ENCODE data around the gene COBL.

COBL gene

DNA sequence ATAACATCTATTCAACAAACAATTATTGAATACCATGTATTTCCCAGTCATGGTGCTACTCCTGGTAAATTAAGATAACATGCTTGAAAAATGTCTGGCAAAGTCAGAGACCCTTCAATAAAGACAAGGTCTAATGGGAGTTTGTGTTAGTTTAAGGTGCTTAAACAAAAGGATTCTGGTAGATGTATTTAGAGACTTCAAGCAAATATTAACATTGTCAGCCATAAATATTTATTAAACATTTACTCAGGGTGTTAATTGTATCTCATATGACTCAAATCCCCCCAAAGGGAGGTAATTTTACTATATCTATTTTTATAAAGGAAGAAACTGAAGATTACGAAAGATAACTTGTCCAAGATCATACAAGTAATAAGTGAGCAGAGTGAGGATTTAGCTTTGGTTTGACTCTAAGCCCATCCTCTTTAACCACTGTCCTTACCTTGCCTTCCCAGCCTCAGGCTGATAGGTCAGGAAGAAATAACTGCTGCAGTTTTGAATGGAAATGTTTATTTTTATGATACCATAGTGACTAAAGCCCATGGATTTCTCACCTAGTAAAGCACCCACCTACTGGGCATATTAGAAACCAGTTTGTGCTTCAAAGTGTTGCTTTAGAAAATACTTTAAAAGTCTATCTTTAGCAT lies 215.4 kb downstream of the COBL start:
- DNase-seq (ENCODE audit: insufficient read length, low spot score): no peak
- FAIRE-seq: no peak

GRCh38 chr7:51090411-51090810 lies 226.2 kb downstream of the COBL start:
- no peak for FAIRE-seq
- no peak for DNase-seq (ENCODE audit: insufficient read length, low spot score)

DNA sequence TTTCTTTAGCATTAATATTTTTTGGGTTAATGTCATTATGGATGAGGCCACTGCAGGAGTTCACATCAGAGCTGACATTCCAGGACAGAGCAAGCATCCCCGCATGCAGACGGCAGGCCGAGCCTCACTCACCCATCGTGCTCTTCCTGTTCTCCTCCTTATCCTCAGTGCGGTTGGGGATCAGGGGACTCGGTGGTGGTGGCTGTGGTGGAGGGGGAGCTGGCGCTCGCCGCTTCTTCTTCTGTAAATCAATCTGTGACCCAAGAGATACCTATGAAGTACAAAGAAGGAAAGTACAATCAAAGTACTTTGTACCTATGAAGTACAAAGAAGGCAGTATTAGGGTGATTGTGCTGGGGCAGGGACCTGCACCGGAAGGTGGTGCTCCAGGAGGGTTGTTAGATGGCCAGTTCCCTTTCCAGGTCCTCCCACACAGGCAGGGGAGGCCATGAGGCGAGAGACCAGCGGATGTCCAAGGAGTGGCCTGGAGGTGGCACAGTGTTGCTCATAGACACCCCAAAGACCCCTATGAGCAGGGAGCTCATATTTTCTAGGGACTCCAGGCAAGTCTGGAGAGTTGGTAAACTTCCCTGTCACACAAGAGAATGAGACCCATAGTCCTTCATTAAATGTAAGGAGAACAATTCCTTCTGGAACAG lies 231.4 kb downstream of the COBL start:
- no peak for FAIRE-seq
- no peak for DNase-seq (ENCODE audit: insufficient read length, low spot score)

DNA sequence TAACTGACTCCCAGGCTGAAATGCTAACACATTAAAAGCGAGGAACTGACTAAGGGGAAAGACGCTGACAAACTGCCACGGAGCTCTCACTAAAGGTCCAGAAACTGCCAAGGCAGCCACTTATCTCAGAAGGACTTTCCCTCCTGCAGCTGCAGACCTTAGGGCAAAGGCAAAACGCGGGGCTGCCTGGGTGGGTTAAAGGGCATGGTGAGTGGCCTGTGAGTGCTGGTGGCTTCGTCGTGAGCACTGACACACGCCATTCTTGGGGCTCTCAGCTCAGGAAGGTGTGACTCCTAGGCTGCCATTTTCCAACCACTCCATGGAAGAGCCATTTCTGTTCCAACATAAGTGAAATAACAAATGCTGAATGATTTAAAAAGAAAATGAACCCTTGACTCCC lies 232.5 kb downstream of the COBL start:
- DNase-seq (ENCODE audit: insufficient read length, low spot score) (no peak), FAIRE-seq (no peak)

DNA sequence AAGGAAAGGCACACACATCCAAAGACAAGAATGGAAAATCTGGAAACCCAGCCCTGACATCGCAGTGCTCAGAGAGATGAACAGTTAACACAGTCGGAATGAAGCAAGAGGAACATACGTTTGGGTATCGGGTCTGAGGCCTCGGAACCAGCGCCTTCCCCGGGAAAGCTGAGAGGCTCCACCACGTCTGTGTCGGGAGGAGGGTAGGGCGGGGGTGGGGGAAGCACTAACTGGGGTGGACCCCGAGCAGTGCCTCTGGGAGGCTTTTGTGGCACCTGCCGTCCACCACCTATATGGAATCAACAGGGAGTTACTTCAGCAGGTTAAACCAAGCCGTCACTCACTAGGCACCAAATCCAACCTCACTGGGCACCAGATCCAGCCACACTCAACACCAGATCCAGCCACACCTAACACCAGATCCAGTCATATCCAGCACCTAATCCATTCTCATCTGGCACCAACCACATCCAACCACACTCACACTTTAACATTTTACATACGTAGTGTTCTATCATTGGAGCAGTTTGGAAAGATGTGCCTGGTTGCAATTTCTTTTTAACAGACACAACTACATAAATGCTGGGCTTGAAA lies 233.6 kb downstream of the COBL start:
- no peak for DNase-seq (ENCODE audit: insufficient read length, low spot score)

DNA sequence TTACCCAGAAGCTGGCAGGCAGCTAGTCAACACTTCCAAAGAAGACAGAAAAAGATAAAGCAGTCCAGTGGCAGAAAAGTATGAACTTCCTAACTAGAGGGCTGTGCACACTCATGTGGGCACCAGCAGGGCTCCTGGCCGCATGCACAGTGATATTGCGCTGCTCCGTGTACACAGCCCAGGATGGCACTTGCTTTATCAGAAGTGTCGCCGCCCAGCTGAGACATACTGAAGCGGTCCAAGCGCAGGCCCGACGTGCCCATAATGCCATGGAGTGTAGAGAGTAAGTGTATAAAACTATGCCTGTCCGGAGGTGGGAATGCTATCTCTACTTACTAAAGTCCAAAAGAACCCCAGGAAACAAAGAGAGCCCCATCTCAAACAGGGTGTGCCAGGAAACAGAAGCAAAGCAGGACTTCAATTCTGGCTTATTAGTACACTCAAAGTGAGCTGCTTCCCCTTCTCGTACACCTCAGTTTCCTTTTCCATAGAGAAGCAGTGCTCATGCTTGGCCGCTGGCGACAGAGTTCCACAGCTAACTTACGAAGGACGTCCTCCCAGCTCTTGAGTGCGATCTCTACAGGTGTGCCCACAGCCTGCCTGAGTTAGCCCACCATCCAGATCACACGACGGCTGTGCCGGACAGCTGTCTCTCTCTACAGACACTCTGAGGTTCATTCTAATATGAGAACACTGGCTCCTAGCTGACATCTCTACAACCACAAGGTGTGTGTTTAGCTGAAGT lies 234.3 kb downstream of the COBL start:
- DNase-seq (ENCODE audit: insufficient read length, low spot score): no peak
- no peak for FAIRE-seq

More for the DNA sequence above, 233.6 kb downstream of the COBL start:
- no peak for FAIRE-seq

GRCh38 chr7:51081270-51081890 lies 235.2 kb downstream of the COBL start:
- no peak for DNase-seq (ENCODE audit: insufficient read length, low spot score)
- no peak for FAIRE-seq

DNA sequence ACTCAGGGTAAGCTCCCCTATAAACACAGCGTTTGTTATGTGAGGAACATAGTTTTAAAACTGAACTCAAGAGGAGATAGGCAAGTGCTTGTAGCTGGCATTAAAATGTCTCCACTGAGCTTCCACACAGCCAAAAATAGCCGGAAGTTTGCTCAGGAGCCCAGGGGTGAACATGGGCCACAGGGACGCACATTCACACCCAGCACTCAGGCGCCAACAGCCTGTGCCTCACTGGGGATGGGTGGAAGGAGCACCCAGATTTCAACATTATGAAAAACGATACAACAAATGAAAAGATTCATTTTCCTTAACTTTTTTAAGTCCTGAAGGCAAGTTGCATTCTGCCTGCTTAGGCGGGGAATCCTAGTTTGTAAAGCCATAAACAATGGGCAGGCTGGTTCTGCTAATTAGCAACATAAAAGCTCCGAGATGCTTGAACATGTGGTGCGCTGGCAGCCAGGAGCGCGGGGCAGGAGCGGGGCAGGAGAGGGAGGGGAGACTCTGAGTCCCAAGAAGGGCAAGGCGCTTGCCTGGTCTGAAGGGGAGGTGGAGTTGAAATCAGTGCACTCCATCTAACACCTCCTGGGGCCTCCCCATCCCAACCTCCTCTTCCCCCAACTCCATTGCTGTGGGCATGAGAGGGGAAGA lies 235.9 kb downstream of the COBL start:
- no peak for FAIRE-seq
- no peak for DNase-seq (ENCODE audit: insufficient read length, low spot score)

GRCh38 chr7:51080216-51080615 lies 236.4 kb downstream of the COBL start:
- DNase-seq (ENCODE audit: insufficient read length, low spot score) (no peak), FAIRE-seq (no peak)

DNA sequence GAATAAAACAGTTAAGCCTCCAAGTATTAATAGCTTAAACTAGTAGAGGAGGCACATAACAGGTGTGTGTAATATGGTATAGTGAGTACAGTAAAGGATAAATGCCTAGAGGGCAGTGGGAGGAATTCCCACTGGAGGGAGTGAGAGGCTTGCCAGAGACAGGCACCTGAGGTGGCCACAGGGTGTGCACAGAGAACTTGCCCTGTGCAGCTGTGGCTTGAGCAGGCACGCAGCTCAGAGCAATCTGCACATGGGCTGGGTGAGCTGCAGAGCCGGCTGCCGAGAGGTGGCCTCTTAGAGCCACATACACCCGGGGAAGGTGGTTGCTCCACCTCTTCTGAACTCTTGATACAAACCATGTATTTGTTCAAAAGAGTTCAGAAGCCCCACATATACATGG lies 237.1 kb downstream of the COBL start:
- DNase-seq (ENCODE audit: insufficient read length, low spot score) (no peak), FAIRE-seq (no peak)

GRCh38 chr7:51078653-51079052 lies 238.0 kb downstream of the COBL start:
- DNase-seq (ENCODE audit: insufficient read length, low spot score) (no peak), FAIRE-seq (no peak)

DNA sequence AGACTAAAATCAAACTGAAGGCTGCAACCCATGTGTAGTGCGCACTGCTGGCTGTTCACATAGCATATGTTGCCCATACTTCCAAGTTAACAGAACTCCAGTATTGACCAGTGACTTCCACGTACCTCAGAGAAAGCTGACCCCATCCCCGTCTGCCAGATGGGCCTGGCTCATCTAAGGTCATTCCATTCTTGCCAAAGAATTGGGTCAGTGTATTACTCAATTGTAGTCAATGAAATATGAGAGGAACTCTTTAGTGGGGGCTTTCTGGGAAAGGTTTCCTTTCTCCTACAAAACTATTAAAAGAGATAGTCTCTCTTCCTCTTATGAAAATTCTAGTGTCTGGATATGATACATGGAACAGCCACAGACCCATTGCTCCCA lies 238.6 kb downstream of the COBL start:
- no peak for FAIRE-seq
- DNase-seq (ENCODE audit: insufficient read length, low spot score): no peak

DNA sequence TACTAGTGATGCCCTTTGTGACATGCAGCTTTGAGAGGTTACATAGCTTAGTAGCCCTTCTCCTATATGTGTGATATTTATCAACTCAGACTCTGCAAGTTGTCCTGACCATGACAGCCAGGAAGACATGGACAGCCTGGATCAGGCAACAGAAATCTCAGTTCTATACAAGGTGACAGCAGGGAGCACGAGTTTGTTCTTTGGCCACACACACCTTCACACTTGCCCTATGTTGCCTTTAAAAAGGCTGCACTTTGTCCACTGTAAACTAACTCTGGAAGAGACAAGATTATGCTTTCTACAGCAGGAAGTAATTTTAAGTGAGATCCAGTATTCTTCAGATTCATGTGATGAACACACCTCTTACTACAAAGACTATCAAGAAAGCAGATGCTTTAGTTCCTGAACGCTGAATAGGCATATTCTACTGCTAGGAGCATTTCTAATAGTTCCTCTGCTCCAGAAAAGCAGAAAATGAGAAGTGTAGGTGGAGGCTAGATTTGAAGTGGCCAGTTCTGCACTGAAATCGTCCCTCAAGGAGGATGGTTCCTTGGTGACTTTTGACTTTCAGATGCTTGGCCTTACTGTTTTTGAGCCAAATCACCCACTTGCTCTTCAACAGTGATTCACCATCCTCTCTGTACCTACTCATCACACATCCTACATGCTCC lies 239.2 kb downstream of the COBL start:
- no peak for DNase-seq (ENCODE audit: insufficient read length, low spot score)
- FAIRE-seq: no peak

- DNase-seq (ENCODE audit: insufficient read length, low spot score): no peak
Measured at GRCh38 chr7:51075681-51076580, 240.7 kb downstream of the COBL start.

DNA sequence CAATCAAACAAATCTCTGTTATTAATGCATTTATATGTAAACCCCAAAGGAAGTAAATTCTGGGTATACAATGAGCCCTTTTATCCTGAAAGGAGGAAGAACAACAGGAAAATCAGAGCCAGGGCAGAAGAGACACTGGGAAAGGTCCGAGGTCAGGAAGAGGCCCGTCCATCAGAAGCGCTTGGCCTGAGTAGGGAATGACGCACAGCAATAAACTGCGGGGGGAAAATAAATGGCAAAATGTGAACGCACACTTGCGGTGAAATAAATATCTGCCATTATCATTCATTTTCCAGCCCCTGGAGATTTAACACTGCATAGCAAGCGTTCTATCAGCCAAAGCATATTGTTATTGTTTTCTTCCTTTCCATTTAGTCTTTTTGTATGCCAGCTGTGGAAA lies 243.4 kb downstream of the COBL start:
- no peak for DNase-seq (ENCODE audit: insufficient read length, low spot score)
- FAIRE-seq: no peak

More at GRCh38 chr7:51075681-51076580, 240.7 kb downstream of the COBL start:
- FAIRE-seq: no peak

DNA sequence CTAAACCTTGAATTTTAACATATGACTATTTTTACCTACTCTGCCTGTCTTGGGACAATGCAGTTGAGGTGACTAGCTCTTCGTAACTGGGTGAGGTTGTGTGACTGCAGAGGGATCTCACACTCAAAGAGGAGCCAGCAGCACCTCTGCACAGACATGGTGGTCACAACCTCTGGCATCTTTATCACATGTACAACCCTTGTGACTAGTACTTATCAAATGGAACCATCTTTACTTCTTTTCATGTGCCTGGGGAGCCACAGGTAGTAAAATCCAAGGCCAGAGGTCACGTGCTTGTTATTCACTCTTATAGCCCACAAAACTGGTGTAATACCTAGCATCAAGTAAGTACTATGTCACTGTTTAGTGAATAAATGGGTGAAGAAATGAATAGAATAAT lies 244.3 kb downstream of the COBL start:
- no peak for DNase-seq (ENCODE audit: insufficient read length, low spot score)
- no peak for FAIRE-seq

DNA sequence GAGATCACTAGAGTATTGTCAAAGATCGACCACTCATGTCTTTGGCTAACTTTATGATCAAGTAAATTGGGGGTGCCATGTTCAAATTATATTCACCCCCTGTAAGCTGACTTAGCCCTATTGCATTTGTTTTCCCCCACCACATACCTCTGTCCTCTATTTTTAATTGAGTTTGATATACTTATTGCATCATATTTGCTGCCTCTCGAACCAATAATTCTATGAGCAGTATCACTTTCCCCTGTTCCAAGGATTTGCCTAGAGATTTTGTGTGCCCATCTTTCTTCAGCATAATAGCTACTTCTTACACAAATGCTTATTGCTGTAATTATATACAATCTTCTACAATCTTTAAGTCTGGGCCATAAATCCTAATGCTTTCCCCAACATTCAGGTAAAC lies 245.2 kb downstream of the COBL start:
- DNase-seq (ENCODE audit: insufficient read length, low spot score) (no peak), FAIRE-seq (no peak)

- no peak for DNase-seq (ENCODE audit: insufficient read length, low spot score)
- FAIRE-seq: no peak
Measured at GRCh38 chr7:51070151-51070550, 246.5 kb downstream of the COBL start.

- FAIRE-seq (no peak), DNase-seq (ENCODE audit: insufficient read length, low spot score) (no peak)
Measured at GRCh38 chr7:51069411-51070083, 247.1 kb downstream of the COBL start.

All from HTR-8/SVneo (cell line).